NCI-H2081 (cell line): Measurements from ENCODE around the gene ENOX2.

Experiments
- DNase-seq, 2 experiments: peaks; one replicate each; lab custom pipeline; 2025; lab: John Stamatoyannopoulos, UW

Gene ENOX2

DNA sequence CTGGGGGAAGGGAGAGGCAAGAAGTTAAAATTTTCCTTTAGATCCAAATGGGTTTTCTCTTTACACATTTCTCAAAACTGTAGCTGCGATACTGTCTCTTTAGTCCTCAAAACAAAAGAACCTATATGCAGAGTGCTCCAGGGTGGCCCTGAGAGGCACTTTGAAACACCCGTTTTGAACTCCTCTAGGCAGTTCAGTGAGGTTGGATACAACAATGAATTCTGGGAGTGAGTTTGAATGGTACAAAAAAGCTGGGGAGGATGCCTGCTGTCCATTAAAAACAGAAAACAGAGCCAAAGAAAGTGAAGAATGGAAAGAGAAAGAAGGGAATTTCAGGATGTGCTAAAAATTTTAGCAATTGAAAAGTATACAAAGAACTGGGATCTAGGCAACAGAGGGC is 23.1 kb downstream of the ENOX2 start:
- no peak for DNase-seq

- no peak for DNase-seq
Observed at GRCh38 chrX:130878350-130879341, 24.4 kb downstream of the ENOX2 start.

DNA sequence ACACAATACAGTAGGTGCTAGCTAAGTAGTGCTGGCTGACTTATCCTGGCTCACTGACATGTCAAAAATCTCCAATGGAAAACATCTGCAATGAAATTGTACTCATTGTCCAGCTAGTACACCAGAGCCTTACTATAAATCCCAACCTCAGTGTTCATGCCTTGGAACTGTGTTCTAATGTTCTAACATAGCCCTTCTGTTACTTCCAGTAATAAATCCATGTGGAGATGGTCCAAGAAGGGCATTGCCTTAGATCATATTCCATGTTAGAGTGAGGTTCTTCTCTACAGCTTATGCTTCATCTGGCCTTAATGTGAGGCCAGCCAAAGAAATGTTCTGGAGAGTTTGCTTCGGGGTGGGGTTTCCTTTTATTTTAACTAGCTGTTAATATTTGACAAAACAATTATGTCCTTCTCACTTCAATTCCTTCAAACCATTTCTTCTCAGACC is 25.1 kb downstream of the ENOX2 start:
- no peak for DNase-seq

DNA sequence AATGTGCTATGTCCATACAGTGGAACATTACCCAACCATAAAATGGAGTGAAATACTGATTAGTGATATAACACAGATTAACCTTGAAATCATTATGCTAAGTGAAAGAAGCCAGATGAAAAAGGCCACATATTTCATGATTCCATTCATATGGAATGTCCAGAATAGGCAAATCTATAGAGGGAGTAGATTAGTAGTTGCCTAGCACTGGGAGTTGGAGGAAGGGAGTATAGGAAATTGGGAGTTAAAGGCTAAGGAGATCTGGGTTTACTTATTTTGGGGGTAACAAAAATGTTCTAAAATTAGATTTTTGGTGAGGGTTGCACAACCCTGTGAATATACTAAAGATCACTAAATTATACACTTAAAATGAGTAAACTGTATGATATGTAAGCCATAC is 26.8 kb downstream of the ENOX2 start:
- DNase-seq: no peak

- no peak for DNase-seq
Observed at GRCh38 chrX:130874751-130875150, 28.3 kb downstream of the ENOX2 start.

GRCh38 chrX:130869239-130869638 is 33.8 kb downstream of the ENOX2 start:
- DNase-seq: no peak

DNA sequence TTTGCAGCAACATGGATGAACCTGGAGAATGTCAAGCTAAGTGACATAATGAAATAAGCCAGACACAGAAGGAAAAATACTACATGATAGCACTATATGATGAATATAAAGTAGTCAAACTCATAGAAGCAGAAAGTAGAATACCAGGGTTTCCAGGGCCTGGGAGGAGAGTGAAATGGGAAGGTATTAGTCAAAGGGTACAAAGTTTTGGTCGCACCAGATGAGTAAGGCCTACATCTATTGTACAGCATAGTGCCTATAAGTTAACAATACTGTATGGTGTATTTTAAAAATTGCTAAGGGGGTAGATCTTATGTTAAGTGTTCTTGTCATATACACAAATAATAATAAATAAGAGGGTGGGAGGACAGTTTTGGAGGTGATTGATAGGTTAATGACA is 41.5 kb downstream of the ENOX2 start:
- no peak for DNase-seq

- DNase-seq: no peak
Observed at GRCh38 chrX:130857207-130857606, 45.8 kb downstream of the ENOX2 start.

DNA sequence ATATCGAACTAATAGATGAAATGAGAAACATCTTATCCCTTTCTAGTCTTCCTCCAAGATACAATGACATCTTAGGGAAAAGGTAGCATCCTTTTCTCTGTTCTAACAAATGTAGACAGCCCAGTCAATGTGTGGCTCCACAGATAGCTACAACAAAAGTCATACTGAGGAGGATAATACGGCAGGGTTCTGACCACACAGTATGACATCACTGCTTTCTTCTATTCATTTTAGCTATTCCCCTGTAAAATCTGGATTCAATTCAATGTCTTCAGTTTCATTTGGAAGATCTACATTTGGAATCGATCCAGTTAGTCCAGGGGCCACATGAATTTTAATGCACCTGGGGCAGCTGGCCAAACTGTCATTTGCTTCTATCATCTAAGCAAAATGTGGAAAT is 51.4 kb downstream of the ENOX2 start:
- no peak for DNase-seq

GRCh38 chrX:130848763-130849162 is 54.2 kb downstream of the ENOX2 start:
- DNase-seq: no peak

DNA sequence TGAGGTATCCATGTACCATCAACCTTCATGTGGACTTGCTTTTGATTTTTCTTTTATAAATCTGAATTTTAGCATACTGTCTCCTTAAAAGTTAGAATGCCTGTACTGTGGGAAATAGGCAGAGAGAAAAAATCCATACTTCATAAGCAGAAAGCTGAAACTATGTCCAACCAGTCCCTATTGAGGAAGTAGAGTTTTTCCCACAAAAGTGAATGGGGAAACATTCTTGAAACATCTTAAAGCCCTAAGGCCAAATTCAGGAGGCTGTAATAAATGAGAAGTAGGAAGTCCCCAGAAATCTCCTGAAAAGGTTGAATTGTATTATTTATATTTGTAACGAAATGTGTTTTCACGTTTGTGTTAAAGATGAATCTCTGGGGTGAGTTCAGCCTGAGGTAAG is 56.3 kb downstream of the ENOX2 start:
- DNase-seq: no peak

- peak; percentile 14 to 40 for DNase-seq
Observed at GRCh38 chrX:130841776-130842175, 61.2 kb downstream of the ENOX2 start.

DNA sequence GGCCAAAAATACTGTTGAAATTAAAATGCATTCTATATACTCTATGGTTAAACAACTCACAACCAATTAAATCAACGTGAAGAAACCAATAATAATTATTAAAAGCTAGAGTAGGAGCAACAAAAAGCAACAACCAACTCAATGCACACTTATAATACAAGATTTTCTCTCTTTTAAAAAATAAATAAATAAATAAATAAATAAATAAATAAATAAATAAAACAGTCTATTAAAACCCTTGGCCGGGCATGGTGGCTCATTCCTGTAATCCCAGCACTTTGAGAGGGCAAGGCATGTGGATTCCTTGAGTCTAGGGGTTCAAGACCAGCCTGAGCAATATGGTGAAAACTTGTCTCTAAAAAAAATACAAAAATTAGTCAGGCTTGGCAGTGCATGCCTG is 62.7 kb downstream of the ENOX2 start:
- no peak for DNase-seq

DNA sequence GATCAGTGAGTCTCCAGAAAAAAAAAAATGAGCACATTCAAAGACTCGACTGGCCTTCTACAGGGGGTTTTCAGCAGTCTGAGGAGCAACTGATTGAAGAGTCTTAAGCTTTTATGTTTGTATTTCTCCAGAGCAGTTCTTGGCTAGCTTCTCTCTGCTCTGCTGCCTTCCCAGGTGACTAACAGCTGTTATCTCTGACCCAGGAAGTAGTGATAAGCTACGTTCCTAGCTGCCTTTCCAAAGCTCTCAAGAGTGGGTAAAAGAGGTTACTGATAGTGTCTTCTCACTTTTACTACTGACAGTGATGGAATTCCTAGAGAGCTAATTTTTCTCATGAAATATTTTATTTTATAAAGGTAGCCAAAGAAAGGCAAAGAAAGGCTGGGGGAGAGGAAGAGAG is 66.6 kb downstream of the ENOX2 start:
- DNase-seq: no peak

DNA sequence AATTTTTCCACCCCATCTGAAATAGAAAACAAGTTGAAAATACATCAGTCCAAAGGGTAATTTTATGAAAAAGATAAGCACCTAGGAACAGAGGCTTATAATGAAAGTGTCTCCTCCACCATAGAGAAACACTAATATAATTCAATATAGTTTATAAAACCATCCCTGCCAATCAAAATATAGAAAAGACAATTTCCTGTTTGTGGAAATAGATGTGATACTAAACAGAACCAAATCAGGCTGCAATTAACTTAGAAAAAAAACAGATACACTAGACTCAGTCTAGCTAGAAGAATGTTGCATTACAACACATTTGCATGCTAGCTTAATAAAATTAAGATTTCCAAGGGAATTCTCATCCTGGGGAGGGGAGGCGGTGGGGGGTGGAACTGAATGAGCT is 68.2 kb downstream of the ENOX2 start:
- DNase-seq: no peak

- no peak for DNase-seq
Observed at GRCh38 chrX:130834149-130834548, 68.9 kb downstream of the ENOX2 start.

GRCh38 chrX:130831347-130831722 is 71.7 kb downstream of the ENOX2 start:
- no peak for DNase-seq

- DNase-seq: no peak
Observed at GRCh38 chrX:130830599-130831346, 72.2 kb downstream of the ENOX2 start.

GRCh38 chrX:130829526-130830515 is 73.2 kb downstream of the ENOX2 start:
- no peak for DNase-seq

DNA sequence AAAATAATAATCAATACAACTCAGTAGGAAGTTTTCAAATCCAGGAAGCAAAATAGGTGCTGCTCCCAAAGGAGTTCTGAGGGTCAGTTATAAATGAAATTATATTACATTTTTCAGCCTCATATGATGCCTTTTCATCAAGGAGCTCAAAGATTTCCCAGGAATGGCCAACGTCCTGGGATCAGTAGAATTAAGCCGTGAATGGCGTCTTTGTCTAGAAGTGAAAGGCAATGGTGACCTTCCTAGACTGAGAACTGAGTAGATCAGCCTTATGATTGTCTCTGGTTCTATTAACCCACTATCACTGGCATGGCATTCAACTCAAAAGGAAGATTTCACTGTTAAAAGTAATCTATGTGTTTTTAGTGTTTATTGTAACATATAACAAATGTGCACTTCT is 74.4 kb downstream of the ENOX2 start:
- no peak for DNase-seq

- no peak for DNase-seq
Observed at GRCh38 chrX:130827648-130828047, 75.4 kb downstream of the ENOX2 start.

DNA sequence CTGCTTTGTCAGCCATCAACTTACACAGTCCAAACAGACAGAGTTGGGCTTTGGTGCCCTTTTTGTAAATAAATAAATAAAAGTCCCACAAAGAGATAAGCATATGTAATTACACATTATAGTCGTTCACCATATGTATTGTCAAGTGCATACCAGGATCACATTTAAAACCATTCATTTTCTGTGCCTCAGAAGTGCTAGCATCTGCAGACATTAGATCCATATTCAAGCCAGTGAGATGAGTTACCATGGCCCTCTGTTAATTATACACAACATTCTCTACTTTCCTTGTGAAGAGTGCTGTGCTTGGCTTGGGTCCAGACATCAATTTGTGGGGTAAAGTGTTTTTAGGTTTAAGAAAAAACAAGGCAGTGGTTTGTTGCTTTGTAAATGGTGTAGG is 76.8 kb downstream of the ENOX2 start:
- peak in 1 of 2 experiments; percentile 40 for DNase-seq
